Activated T-helper 9 cell treated with anti-CD3 and anti-CD28 coated beads, Interleukin-2, amount 50 U/mL, for 16 hours (primary cell): Measurements from ENCODE around the gene DNAAF9.
"Not testable (repeated sequence)": the region's sequence is repeated elsewhere in the genome, so short reads cannot be mapped to it uniquely, and the experiment has no call there.

Experiments
- DNase-seq: peaks from one replicate; pipeline ENCODE4 v3.0.0-alpha.2; 2020; ENCODE audit warnings: low read depth

The DNAAF9 gene

DNA sequence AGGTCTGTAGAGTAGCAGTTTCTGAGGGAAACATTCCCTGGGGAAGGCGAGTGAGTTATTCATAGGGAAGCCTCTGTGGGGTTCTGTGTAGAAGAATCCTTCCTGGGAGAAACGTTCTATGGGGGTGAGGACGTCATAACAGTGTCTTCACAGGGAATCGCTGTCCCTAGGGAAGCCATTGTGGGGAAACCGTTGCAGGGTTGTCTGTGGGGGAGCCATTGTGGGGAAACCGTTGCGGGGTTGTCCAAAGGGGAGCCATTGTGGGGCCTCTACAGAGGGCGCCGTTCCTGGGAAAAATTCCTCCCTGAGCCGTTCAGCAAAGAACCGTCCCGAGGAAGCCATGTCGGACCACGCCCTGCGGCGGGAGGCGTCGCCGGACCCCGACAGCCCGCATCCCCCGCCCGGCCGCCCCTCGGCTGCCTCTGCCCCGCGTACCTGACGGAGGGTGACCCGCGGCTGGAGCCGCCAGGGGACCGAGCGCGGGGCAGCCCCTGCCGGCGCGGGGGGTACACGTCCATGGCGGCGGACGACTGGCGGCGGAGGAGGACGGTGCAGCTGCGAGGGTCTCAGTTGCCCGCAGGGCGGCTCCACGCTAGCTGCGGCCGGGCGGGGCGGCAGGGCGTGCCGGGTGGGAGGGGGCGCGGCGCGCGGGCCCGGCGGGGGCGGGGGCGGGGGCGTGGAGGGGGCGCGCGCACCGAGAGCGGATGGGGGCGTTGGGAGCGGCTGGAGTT lies at the start of gene DNAAF9:
DNAAF9 (minus strand) TSS at position 630 of the 731 bp plus-strand sequence; CDS start at position 518, 112 bp downstream.
- DNase-seq: peak; percentile 42

DNA sequence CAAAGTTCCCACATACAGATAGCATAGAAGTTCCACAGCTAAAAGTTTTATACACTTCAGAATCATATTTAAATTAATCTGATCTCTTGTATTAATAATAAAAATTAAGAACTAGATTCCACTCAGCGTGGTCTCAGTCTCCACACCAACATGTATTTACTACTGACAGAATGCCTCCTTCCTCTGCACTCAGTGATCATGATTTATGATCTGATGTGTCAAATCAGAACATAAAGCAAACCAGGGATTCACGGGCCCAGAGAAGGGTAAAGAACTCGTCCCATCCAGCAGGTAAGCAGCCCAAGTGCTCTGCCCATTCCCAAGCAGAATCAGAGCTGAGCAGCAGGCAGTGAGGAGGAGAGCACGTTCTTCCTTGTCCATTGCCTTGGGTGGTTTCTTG lies 49.2 kb upstream of the DNAAF9 start:
- DNase-seq: no peak

DNA sequence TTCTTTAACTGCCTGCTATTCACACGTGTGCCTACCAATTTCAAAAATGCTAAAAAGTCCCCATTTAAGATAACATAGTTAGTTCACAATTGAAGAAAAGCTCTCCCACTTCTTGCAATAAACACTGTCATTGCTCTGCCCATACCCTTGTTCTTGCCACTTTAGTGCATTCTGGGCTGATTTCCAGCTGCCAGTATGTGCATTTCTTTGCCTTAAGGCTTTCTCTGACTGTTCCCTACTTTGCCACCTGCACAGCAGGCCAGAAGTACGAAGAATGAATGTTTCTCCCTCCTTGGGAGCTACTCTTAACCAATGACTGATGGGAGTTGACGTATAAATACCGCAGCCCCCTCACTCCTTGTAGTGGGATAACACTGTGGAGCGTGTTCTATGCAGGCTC lies 47.4 kb upstream of the DNAAF9 start:
- no peak for DNase-seq

DNA sequence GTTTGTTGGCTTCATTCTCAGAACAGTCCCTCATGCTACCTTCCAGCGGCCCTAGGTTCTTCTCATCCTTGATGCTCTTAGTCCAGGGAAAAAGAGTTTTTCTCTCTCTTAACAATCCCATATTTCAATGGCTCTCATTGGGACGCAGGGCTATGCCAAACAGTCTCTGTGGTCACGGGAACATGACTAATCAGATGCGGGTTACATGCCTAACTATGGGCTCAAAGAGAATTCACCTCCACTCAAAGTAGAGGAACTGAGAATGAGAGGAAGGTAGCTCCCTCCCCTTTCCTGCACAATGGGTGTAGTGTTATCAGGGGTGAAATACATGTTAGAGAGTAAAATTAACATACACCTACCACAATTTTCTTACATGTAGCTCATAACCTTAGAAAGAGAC lies 45.2 kb upstream of the DNAAF9 start:
- DNase-seq: no peak

DNA sequence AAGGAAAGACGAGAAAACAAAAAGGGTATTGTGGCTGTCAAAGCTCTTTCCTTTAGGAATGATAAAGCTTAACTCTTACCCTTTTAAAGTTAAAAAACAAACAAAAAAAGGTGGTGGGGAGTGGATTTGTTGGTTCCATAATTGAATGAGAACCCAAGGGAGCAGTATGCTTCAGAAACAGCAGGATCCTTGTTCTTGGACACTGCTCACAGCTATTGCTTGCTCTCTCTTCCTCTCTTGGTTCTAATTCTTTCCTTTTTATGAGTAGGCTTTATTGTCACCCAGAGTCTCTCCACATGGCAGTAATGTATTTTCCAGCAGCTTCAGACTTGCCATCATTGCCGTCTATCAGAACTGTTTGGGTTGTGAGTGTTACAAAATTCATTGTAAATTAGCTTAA lies 44.7 kb upstream of the DNAAF9 start:
- no peak for DNase-seq

DNA sequence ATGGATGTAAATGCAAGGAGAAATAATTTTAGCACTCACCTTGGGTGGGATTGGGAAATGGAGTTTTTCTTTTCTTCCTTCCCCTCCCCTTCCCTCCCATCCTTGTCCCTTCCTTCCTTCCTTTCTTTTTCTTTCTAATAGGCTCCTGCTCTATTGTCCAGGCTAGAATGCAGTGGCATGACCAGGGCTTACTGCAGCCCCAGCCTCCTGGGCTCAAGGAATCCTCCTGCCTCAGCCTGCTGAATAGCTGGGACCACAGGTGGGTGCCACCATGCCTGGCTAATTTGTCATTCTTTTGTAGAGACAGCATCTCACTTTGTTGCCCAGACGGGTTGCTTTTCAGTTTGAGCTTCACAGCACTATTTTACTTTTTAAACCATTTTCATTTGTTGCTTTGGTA lies 41.9 kb upstream of the DNAAF9 start:
- DNase-seq: no peak

DNA sequence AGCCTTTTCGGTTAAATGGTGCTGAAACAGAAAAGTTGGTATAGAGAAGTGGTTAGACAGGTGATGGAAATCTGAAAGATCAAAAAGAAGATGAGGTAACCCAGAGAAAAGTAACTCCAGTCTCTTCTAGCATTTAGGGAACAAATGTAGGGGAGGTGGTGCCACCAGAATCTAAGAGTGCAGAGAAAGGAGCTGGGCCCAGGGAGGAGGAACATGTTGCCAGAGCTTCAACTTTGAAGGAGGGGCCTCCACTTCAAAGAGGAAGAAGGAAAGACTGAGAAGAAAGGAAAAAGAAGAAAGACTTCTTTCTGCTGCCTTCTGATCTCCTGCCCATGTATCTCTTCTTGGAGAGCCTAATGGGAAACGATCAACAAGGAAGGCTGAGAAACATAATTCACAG lies 39.9 kb upstream of the DNAAF9 start:
- DNase-seq: no peak

DNA sequence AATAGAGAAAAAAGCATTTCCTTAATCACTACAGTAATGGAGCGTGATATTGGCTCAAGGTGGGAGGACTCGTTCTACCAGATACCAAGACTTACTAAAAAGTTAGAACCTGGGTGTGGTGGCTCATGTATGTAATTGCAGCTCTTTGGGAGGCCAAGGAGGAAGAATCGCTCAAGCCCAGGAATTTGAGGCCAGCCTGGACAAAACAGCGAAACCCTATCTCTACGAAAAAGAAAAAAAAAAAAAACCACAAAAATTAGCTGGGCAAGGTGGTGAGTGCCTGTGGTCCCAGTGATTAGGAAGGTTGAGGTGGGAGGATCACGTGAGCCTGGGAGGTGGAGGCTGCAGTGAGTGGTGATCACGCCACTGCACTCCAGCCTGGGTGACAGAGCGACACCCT lies 39.3 kb upstream of the DNAAF9 start:
- DNase-seq: no peak

DNA sequence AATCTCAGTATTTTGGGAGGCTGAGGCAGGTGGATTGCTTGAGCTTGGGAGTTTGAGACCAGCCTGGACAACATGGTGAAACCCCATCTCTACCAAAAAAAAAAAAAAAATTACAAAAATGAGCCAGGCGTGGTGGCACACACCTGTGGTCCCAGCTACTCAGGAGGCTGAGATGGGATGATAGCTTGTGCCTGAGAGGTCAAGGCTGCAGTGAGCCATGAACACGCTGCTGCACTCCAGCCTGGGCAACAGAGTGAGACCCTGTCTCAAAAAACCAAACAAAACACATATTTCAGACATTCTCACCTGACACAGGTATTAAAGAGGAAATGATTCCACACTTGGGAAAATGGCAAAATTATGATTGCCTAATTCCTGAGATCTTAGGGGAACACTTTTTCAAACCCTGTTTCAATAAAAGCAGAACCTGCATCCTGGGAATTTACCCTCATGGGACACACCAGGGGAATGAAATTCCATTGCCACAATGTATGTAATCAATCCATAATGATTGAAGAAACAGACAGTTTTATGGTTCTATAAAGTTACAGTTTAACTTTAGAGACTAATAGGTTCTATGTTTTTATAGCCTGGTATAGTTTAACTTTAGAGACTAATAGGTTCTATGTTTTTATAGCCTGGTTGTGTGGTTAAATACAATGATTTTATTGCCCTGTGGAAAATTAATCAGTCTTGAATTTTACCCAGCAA lies 29.6 kb upstream of the DNAAF9 start:
- no peak for DNase-seq

DNA sequence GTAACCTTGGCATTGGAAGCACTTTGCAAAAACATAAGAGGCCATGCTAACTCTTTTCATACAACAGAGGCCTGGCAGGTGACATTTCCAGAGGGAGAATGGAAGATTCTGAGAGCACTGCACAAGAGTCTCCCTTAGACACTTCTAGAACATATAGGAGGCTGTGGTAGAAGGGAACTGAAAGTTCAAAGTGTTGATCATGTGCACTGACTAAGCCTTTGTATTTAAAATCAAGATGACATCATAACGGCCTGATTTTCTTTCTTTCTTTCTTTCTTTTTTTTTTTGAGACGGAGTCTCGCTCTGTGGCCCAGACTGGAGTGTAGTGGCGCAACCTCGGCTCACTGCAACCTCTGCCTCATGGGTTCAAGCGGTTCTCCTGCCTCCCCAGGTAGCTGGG lies 26.8 kb upstream of the DNAAF9 start:
- DNase-seq: no peak

DNA sequence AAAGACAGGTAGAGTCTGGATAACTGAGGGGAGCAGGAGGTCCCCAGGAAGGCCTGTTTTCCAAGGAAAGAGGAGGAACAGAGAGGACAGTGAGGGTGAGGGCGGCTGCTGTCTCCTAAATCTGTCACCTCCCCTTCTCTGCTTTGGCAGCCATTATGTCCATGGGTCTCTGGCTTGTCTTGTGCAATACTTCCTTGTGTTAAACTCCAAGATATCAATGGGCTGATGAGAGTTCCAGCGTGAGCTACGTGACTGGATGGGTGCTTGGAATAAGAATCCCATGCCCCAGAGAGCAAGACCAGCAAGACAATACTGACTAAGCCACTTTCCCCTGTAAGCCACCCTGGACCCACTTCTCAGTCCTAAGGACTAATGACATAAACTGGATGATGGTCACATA lies 26.3 kb upstream of the DNAAF9 start:
- DNase-seq: no peak

DNA sequence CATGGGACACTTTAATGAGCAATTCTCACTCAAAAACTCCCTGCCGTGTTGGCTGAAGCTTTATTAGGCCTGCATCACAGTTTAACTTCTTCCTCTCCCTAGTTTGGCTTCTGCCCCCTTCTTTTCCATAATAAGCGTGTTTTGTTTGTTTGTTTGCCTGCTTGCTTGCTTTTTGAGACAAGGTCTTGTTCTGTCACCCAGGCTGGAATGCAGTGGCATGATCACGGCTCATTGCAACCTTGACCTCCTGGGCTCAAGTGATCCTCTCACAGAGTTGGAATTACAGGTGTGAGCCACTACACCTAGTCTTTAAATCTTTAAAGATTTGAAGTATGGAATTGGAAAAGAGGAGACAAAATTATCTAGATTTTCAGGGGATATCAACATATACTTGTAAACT lies 25.4 kb upstream of the DNAAF9 start:
- no peak for DNase-seq

DNA sequence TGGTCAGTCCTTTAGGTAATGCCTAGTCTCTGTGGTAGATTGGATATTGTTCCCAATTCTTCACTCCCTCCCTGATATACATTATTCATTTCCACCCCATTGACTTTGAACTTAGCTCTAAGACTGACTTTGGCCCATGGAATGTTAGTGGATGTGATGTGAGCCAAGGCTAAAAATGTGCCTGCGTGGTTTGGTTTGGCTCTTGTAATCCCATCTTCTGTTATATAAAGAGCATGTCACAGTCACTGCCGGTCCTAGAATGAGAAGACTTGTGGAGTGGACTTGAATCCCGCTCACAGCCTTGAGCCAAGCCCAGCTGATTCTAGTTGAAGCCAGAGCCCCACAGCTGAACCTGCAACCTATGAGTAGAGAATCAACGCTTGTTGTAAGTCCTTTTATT lies 23.6 kb upstream of the DNAAF9 start:
- DNase-seq: no peak

DNA sequence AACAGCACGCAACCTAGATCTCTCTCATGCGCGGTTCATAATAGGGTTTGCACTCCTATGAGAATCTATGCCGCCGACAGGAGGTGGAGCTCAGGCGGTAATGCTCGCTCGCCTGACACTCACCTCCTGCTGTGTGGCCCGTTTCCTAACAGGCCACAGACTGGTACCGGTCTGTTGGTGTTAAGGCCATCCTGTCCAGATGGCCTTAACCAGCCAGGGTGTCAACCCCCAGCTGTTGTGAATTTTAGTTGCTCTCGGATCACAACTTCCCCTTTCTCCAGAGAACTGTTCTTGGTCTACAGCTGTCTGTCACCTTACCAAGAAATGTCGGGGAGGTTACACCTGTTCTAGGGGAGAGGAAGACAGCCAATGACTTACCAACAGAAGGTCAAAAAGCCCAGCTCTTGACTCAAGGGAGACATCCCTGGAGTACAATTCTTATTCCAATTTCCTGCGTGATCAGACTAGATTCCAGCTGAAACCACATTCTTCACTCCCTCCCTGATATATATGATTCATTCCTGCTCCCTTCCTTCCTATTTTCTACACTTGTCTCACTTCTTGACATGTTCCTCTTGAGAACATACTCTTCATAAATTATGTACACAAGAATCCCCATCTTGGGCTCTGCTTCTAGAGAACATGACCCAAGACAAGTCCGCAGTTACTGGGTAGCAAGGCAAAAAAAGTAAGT lies 23.1 kb upstream of the DNAAF9 start:
- no peak for DNase-seq

DNA sequence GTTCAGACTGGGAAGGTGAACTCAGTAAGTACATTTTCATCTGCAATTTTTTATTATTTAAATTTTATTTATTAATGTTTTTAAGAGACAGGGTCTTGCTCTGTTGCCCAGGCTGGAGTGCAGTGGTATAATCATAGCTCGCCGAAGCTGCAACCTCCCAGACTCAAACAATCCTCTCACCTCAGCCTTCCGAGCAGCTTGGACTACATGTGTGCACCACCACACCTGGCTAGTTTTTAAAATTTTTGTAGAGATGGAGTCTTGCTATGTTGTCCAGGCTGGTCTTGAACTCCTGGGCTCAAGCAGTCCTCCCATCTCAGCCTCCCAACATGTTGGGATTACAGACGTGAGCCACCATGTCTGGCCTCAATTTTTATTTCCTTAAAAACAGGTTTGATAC lies 19.3 kb upstream of the DNAAF9 start:
- DNase-seq: not testable (repeated sequence)

DNA sequence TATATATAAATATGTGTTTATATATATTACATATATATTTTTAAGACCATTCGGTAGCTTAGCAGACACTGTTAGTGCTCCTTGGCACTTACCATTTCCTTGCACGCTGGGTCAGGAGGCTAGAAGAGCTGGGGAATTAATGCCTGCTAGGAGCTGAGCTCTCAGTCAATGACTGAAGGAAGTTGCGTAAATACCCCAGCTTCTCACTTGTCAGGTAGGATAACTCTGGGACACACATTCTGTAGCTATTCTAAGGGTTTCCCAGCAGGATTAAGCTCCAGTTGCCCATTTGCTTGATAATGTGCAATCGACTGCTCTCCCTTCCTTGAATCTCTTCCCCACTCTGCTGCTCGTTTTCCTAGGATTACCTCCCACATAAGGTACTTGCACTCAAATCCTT lies 15.7 kb upstream of the DNAAF9 start:
- DNase-seq: no peak

DNA sequence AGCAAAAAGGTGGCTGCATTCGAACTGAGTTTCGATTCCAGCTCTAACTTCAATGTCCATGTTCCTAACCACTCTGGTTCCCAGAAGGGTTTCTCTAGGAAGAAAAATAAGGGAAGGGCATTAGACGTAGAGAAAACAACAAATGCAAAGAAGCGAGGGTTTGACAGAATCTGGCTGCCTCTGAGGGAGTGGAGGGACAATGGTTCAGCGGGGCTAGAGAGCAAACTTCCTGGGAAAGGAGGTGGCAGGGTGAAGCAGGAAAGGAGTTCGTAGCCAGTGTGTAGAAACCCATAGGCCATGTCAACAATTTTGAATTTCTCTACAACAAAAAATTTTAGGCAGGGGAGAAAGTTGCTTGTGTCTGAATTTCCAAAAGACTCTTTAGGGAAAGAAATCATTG lies 14.5 kb upstream of the DNAAF9 start:
- no peak for DNase-seq

DNA sequence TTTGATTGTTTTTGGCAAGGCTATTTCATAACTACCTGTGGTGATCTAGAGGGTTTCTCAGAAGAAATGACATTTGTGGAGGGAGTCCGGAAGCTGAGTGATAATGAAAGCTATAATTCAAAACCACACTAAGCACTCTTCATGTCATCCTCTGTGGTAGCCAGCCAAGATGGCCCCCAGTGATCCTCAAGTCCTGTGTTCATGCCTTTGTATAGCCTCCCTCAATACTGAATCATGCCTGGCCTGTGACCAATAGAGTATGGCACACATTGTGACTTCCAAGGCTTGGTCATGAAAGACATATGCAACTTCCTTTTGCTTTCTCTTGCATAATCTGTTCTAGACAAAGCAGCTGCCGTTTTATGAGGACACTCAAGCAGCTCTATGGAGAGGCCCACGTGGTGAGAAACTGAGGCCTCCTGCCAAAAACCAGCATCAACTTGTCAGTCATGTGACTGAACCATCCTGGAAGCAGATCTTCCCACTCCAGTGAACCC lies 12.8 kb upstream of the DNAAF9 start:
- DNase-seq: no peak

DNA sequence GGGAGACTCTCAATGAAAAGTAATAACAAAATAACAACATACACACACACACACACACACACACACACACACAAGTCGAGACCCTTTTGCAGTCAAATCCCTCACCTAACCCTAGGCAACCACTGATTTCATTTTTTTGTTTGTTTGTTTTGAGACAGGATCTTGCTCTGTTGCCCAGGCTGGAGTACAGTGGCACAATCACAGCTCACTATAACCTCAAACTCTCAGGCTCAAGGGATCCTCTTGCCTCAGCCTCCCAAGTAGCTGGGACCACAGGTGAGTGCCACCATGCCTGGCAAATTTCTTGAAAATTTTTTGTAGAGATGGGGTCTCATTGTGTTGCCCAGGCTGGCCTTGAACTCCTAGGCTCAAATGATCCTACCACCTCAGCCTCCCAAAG lies 10.7 kb upstream of the DNAAF9 start:
- DNase-seq: not testable (repeated sequence)

DNA sequence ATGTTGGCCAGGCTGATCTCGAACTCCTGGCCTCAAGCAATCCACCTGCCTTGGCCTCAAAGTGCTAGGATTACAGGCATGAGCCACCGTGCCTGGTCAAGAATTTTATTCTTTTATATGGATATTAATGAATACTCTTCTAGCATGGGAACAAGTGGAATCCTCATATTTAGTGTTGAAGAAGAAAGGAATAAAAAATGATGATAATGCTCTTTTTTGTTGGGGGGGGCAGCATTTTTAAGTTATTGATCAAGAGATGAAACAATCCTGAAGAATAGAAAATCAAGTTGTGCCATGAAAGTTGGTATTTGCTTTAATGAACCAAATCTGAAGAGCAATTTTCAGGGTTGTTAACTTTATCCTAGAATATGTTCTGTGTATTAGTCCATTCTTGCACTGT lies 6.7 kb upstream of the DNAAF9 start:
- no peak for DNase-seq

DNA sequence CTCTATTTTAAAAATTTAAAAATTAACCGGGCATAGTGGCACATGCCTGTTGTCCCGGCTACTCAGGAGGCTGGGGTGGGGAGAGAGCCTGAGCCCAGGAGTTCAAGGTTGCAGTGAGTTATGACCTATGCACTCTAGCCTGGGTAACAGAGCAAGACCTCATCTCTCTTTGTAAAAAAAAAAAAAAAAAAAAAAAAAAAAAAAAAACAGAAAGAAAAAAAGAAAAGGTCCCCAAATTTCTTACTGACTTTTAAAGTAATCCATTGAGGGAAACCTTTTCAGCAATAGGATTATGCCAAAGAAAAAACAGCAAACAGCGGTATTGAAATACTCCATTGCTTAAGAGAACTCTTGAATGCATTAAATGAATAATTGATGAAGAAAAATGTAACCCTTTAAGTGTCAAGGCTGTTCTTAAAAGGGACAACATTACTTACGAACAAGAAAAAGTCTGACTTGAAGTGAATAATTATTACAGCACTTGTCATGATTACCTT lies 6.0 kb upstream of the DNAAF9 start:
- no peak for DNase-seq

DNA sequence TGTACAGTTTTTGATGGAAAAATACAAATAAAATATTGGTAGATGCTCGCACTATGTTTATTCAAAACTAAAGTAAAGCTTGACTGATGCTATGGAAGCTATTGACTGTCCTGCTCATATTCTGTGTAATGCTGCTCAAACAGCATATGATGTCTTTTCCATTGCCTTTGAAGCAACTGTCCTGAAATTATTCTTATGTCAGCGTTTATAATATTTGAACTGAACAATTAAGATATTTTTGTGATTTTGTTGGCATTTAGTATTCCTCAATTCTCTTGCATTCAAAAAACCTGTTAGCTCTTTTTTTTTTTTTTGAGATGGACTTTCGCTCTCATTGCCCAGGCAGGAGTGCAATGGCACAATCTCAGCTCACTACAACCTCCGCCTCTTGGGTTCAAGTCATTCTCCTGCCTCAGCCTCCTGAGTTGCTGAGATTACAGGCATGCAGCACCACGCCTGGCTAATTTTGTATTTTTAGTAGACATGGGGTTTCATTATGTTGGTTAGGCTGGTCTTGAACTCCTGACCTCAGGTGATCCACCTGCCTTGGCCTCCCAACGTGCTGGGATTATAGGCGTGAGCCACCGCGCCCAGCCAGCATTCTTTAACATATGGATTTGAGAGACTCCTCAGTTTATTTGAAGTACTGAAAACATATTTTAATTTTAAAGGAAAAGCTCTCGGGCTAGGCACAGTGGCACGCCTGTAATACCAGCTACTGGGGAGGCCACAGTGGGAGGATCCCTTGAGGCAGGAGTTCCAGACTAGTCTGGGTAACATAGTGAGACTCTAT lies 5.3 kb upstream of the DNAAF9 start:
- no peak for DNase-seq
